Posterior vena cava (tissue), 2 donors: ENCODE results near the gene CEBPG. TPM values are rescaled to one million over a fixed set of nuclear protein-coding genes. Genes with fewer than 3 reads are reported as not detected.
A peak's percentile ranks its signal among the peaks of the same experiment; 100 is the strongest.

Experiments
- DNase-seq: peaks from one replicate; pipeline ENCODE4 v3.0.0-alpha.2; 2020; ENCODE audit warnings: low spot score
- intact Hi-C, 2 donors: fragments of 100-400 bp; cut with DNase I; formaldehyde crosslinking; loops; one replicate each; pipeline versions ENCODE4 v1.14.1 to v1.14.2; 2022 to 2023
- total RNA-seq, 2 donors: library from RNA; stranded (reverse); fragmentation: NEBNext Ultra II Directional; extraction: Animal tissue kit (Norgen Biotek cat#: 25700); gene quantifications; one replicate each; pipeline ENCODE4 v1.2.1, GENCODE V29; 2021
- donor health status: DM: yes; HTN: yes; CAD: no.
- donor health status: DM: yes; HTN: yes; CAD: no.

CEBPG gene
- total RNA-seq, 2 donors from 2014 or later: 29.1 to 41.3 TPM

DNA sequence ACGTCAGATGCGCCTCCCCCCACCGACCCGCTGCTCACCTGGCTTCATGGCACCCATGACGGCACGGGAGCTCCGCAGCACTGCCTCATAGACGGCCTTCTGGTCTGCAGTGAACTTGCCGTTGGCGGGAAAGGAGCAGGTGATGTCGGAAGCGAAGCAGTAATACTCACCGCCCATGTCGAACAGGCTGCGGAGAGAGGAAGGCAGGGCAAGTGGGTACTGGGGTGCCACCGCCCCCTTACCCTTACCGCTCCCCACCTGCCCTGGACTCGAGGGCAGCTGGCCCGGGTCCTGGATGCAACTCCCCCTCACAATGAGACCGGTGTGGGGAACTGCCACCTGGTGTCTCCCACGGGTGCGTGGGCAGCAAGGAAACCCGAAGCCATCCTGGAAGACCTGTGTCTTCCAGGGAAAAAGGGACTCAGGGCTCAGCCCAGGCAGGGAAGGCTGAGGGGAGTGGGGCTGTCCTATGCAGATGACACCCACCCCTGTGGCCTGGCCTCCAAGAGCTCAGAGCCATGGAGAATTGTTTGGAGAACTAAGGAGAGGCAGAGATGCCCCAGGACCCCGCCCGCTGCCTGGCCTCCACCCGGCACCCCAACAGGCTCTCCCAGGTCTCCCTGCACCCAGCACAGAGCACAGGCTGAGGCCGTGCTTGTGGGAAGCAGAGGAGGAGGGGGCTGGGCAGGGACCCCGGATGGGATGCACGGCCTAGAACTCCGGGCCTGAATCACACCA is 28.3 kb downstream of the CEBPG start:
- peak; percentile 74 for DNase-seq
- intact Hi-C loops: loop anchor here in 1 of 2 donors (2.0 kb wide), 1 partner anchor 163 kb away; no protein-coding TSS in a partner anchor

DNA sequence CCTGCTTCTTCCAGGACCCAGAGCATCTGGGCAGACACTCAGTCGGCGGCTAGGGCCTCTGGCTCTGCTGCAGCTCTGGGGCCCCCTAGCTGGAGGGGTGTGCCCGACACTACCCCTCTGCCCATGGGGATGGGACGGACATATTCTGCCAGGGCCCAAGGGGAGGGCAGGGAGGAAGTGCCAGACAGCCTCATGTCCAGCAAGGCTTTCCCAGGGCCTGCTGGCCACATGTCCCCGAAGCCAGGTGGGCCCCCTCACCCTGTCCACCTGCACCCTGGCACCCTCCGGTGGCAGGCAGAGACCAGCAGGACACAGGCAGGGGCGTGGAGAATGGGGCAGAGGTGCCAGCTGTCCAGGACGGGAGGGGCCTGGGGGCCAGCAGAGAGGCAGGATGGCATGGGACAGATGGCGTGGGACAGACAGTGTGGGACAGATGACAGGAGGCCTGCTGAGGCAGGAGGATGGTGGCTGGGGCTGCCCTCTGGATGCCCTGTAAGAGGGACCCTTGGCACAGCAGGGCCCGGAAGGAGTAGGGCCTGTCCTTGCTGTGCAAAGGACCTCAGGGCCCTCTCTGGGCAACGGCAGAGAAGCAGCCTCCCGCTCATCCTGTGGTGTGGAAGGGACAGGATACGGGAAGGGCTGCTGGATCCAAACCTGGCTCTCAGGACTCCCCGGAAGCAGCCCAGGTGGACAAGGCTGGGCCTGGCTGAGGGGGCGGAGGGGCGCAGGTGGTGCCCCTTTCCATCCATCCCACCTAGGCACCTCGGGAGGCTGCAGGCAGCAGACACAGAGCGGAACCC is 29.1 kb downstream of the CEBPG start:
- DNase-seq: peak; percentile 78
- intact Hi-C loops: loop anchor here in 1 of 2 donors (2.0 kb wide), 1 partner anchor 164 kb away; no protein-coding TSS in a partner anchor

GRCh38 chr19:33403221-33403972 is 29.9 kb downstream of the CEBPG start:
- DNase-seq: peak; percentile 59
- intact Hi-C loops: loop anchor here in 1 of 2 donors (2.0 kb wide), 1 partner anchor 165 kb away; no protein-coding TSS in a partner anchor

DNA sequence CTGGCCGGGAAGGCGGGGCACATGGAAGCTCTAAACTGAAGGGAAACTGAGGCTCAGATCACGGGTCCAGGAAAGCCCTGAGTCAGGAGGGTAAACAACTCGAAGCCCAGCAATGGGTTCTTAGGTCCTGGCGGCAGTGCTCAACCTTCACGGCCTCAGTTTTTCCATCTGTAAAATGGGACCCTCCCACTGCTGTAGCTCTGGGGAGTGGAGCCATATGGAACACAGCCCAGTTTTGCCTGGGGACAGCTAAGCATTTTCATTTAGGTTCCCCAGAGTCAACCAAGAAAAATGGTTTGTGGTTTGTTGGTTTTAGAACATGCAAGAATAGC is 30.4 kb downstream of the CEBPG start:
- intact Hi-C loops: loop anchor here in 1 of 2 donors (2.0 kb wide), 1 partner anchor 165 kb away; no protein-coding TSS in a partner anchor
- peak; percentile 50 for DNase-seq

DNA sequence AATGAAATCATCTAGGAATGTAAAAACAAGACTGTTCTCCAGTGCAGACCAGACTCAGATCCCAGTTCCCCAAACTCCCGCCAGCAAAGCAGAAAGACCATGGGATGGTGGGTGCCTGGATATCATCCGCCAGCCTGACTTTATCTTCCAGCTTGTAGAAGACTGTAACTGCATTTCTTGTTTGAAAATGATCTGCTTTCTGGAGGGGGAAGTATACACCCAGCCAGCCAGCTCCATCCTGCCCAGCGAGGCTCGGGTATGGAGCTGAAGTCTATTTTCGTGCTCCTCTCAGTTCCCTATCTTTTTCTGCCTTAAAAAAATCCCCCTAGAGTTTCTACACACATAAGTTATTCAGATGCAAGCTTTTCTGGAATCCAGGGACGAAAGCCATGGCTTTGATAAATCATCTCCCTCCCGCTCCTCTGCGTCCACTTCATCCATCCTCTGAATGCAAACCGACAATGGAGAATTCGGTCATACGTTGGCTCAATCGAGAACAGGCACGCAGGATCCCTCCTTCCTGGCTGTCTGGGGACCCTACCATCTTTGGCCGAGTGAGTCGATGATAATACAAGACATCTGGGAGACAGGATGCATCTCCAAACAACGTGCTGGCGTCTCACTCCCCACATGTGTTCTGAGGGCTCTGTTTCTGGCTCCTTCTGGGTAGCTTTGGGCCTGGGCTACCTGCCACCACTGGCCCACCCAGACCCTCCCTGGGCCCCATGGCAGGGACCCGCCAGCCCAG is 31.2 kb downstream of the CEBPG start:
- intact Hi-C loops: no loop called here
- peak; percentile 63 for DNase-seq

GRCh38 chr19:33405254-33405552 is 31.7 kb downstream of the CEBPG start:
- DNase-seq: no peak
- intact Hi-C loops: no loop called here

- DNase-seq: peak; percentile 82
- intact Hi-C loops: loop anchor here in 1 of 2 donors (2.0 kb wide), 1 partner anchor 165 kb away; no protein-coding TSS in a partner anchor
Observed at GRCh38 chr19:33405553-33406461, 32.3 kb downstream of the CEBPG start.

DNA sequence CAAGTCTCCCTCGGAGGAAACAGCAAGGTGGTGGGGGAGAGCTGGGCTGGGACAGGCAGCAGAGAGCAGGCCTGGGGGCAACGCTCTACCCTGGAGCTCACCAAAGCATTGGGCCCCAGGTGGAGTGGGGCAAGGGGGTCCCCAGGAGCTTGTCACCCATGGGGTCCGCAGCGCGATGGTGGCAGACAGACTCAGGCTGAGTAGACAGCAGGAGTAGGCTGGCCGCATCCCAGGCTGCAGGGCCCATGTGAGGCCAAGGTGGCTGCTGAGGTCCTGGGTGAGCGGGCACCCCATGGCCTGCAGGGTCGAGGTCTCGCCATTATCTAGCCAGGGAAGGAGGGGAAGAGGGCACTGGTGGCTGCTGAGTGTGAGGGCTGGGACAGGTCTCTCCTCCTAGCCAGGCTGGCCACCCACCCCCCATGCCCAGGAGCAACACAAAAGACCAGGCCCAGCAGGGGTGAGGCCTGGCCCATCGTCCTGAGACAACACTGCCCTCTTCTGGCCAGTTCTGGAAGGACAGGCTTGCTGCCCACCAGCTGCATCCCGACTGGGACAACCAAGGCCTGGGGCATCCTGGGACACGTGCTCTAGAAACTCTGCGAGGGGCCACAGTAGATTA is 33.1 kb downstream of the CEBPG start:
- intact Hi-C loops: loop anchor here in 1 of 2 donors (2.0 kb wide), 1 partner anchor 166 kb away; no protein-coding TSS in a partner anchor
- DNase-seq: peak; percentile 93

GRCh38 chr19:33407140-33407551 is 33.6 kb downstream of the CEBPG start:
- intact Hi-C loops: loop anchor here in 1 of 2 donors (2.0 kb wide), 1 partner anchor 166 kb away; no protein-coding TSS in a partner anchor
- no peak for DNase-seq

DNA sequence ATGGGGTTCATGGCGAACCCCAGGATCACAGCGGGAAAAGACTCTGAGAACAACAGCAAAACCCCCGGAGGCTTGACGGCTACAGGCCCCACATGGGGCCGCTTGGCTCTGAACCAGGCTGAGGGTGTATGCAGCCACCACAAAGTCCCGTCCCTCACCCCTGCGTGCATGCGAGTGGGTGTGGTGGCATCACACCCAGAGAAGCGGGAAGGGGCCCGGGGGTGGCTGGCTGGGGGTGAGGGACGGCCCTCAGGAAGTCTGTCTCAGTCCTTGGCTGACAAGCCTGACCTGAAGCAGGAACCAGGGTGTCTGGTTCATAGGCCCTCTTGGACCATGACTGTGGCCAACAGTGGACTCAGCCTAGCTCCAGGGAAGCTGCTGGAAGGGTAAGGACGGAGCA is 34.2 kb downstream of the CEBPG start:
- intact Hi-C loops: loop anchor here (2.0 kb wide), 1 partner anchor 167 kb away; no protein-coding TSS in a partner anchor
- DNase-seq: no peak

DNA sequence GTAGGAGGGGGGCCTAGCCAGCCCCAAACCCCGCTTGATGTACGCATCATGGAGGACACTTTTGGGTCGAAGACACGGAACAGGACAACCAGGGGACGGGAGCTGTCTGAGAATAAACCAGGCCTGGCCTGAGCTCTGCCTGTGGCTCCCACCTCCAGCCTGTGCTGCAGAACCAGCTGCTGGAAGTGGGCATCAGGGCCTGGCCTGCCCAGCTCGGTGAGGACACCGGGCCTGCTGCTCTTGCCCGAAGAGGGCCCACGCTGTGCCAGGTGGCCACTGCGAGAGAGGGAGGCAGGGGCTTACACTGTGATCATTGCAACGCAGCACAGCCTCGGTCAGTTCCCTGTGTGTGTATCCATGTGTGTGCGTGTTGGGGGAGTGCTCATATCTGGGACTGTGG is 34.6 kb downstream of the CEBPG start:
- intact Hi-C loops: loop anchor here in 1 of 2 donors (2.0 kb wide), 1 partner anchor 167 kb away; no protein-coding TSS in a partner anchor
- no peak for DNase-seq

DNA sequence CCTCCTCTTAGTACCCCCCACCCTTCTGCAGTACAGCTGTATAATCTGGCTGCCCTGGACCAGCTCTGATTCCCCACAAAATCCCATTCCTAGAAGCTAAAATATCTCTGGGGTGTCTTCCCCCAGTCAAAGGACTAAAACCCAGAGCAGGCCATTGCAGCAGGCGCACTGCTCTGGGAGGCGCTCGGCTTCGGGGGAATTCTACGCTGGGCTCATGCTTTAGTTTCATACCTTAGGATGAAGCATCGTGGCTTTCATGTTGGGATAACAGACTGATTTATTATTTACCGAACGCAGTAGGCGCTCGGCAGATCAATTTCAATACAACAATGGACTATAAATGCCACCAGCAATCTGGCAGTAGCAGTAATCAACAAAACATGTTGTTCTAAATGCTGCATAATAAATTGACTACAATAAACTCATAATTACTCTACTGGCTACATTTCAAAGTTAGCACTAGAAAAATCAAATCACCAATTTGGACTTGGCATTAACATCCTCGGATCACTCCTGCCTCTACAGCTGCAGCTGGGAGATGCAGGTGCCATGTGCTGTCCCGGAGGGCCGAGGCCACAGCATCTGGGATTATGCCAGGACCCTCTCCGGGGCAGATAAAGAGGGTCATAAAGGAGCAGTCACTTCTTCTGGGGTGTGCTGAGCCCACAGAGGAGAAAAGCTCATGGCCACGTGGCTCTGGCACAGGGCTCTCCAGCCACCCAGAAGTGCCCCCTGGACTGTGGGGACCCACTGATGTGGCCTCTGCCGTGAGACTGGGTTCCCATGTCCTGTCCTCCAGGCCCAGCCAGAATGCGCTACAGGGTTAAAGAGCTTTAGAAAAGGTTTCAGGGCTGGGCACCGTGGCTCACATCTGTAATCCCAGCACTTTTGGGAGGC is 35.3 kb downstream of the CEBPG start:
- intact Hi-C loops: loop anchor here in 1 of 2 donors (2.0 kb wide), 1 partner anchor 168 kb away; no protein-coding TSS in a partner anchor
- no peak for DNase-seq

GRCh38 chr19:33409906-33410685 is 36.6 kb downstream of the CEBPG start:
- DNase-seq: no peak
- intact Hi-C loops: loop anchor here in 1 of 2 donors (2.0 to 10.0 kb wide), 2 partner anchors 169 to 265 kb away; no protein-coding TSS in a partner anchor

DNA sequence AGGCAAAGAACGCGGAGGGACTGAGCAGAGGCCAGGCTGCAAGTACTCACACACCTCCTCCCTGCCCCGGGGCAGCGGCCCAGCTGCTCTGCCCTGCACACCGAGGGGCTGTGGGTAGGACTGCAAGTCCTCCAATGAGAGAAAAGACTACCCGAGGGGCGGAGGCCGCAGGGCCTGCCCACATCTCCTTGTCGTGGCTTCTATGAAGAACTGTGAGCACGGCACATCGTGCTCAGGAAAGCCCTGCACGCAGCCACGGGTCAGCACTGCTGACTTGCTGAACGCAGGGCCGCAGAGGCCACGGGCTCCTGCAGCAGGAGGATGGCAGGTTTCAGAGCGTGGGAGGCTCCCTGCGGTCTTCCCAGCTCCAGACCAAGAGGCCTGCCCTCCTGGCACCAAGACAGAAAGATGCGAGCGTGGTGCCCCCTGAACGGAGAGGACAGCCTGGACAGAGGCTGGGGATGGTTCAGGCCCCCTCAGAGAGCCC is 37.4 kb downstream of the CEBPG start:
- intact Hi-C loops: loop anchor here in 1 of 2 donors (10.0 kb wide), 1 partner anchor 266 kb away; no protein-coding TSS in a partner anchor
- no peak for DNase-seq

DNA sequence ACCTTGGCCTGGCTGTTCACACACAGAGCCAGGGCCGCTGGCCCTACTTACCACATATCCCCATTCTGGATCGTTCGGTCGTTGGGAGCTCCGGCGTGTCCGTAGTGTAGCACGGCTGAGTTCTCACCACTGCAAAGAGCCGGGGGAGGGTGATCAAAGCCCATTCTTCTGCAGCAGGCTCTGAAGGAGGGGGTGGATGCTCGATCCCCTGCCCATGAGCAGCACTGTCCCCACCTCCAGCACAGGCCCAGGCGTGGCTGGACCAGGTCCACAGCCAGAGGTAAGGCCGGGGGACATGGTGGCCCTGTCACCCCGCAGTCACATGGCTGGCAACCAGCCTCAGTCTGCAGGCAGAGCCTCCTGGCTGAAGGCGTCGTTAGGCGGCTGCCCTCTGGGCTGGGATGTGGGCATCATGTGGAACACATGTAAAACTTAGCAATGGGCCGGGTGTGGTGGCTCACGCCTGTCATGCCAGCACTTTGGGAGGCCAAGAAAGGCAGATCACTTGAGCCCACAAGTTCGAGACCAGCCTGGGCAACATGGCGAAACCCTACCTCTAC is 38.2 kb downstream of the CEBPG start:
- intact Hi-C loops: loop anchor here in 1 of 2 donors (10.0 kb wide), 1 partner anchor 267 kb away; no protein-coding TSS in a partner anchor

More for the DNA sequence above, 38.2 kb downstream of the CEBPG start:
- DNase-seq: no peak
